ENCODE measurements around the gene MAP3K20. TPM values are rescaled to one million over a fixed set of nuclear protein-coding genes. Genes with fewer than 3 reads are reported as not detected.

The MAP3K20 gene
- total and polyA plus RNA-seq, 2 experiments from 2014 or later, result 7.6 to 9.6 TPM

GRCh38 chr2:173252581-173252980 is 176.9 kb downstream of the MAP3K20 start:
- ATAC-seq, result no peak; the same call in 2 of the 3 replicates

GRCh38 chr2:173254659-173255058 is 179.0 kb downstream of the MAP3K20 start:
- DNase-seq (ENCODE audit: low spot score) (no peak), ATAC-seq (no peak)
- no peaks in the 10 kb centered on the region for H4K20me1 ChIP-seq (replicated peaks; ENCODE audit: insufficient read depth)
- Mint-ChIP-seq H3K4me3 (no peak overlapping the region), H3K9me3 (no peaks in the 10 kb centered on the region), H3K27me3 (ENCODE audit: insufficient read depth, low read depth, poor library complexity) (peaks cover 5% of the 10 kb centered on the region), H3K27ac (no peak overlapping the region), H3K36me3 (ENCODE audit: low read depth) (peaks cover 6% of the 10 kb centered on the region; the same call in 2 of the 3 replicates), H3K4me1 (peaks cover 39% of the 10 kb centered on the region)
- H3F3A ChIP-seq (replicated peaks; ENCODE audit: low read depth), result no peaks in the 10 kb centered on the region
- H3K27ac ChIP-seq (ENCODE audit: low read depth), result no peak overlapping the region
- H3K79me2 ChIP-seq (replicated peaks; ENCODE audit: insufficient read depth), result no peaks in the 10 kb centered on the region
- no peak overlapping the region for H3K4me3 ChIP-seq
- no peaks in the 10 kb centered on the region for H3K27me3 ChIP-seq (ENCODE audit: insufficient read depth)
- H3K4me1 ChIP-seq (ENCODE audit: insufficient read depth), result peaks cover 25% of the 10 kb centered on the region
- H3K4me2 ChIP-seq, result no peak overlapping the region
- no peaks in the 10 kb centered on the region for H3K36me3 ChIP-seq (ENCODE audit: insufficient read depth)
- no peaks in the 10 kb centered on the region for H3K9me2 ChIP-seq (ENCODE audit: insufficient read depth)
- H2AFZ ChIP-seq, result no peak overlapping the region
- TF ChIP-seq NANOG (IDR thresholded peaks at IDR 0.05; ENCODE audit: borderline replicate concordance) (no peak), ZNF331 (CRISPR knock-in tag; IDR thresholded peaks at IDR 0.05; ENCODE audit: low read depth) (no peak), POLR2AphosphoS5 (IDR thresholded peaks at IDR 0.05; ENCODE audit: low read depth) (no peak), REST (IDR thresholded peaks at IDR 0.05; ENCODE audit: unreplicated experiment) (no peak), EZH2phosphoT487 (IDR thresholded peaks at IDR 0.05; ENCODE audit: unreplicated experiment) (no peak), STAT1 (IDR thresholded peaks at IDR 0.05; ENCODE audit: unreplicated experiment) (no peak), CREB1 (CRISPR knock-in tag; IDR thresholded peaks at IDR 0.05; ENCODE audit: low read depth) (no peak), ZNF114 (CRISPR knock-in tag; IDR thresholded peaks at IDR 0.05) (no peak)

More at GRCh38 chr2:173252581-173252980, 176.9 kb downstream of the MAP3K20 start:
- H3K36me3 Mint-ChIP-seq (ENCODE audit: low read depth), result no peaks in the 10 kb centered on the region
- peak overlapping the region; percentile 56; the same call in 1 of the 2 replicates for H3K27ac Mint-ChIP-seq
- H3K4me3 Mint-ChIP-seq, result no peak overlapping the region
- H3K36me3 ChIP-seq (ENCODE audit: insufficient read depth), result no peaks in the 10 kb centered on the region
- DNase-seq (ENCODE audit: low spot score), result peak; percentile 31
- no peaks in the 10 kb centered on the region for H3K79me2 ChIP-seq (replicated peaks; ENCODE audit: insufficient read depth)
- peaks cover 28% of the 10 kb centered on the region for H3K4me1 Mint-ChIP-seq
- no peaks in the 10 kb centered on the region for H3K27me3 ChIP-seq (ENCODE audit: insufficient read depth)
- H3F3A ChIP-seq (replicated peaks; ENCODE audit: low read depth), result no peaks in the 10 kb centered on the region
- H3K4me1 ChIP-seq (ENCODE audit: insufficient read depth), result peaks cover 13% of the 10 kb centered on the region
- H3K9me2 ChIP-seq (ENCODE audit: insufficient read depth), result no peaks in the 10 kb centered on the region
- no peaks in the 10 kb centered on the region for H4K20me1 ChIP-seq (replicated peaks; ENCODE audit: insufficient read depth)
- no peak overlapping the region for H3K4me2 ChIP-seq
- TF ChIP-seq ETS1 (IDR thresholded peaks at IDR 0.05) (no peak), JUNB (IDR thresholded peaks at IDR 0.05; ENCODE audit: unreplicated experiment) (no peak), CTCF (conservative IDR thresholded peaks at IDR 0.05; ENCODE audit: low read depth in 2 of 2) (no peak)
- H2AFZ ChIP-seq, result peak overlapping the region; percentile 53; the same call in 1 of the 2 replicates
- no peak overlapping the region for H3K4me3 ChIP-seq
- H3K27ac ChIP-seq (ENCODE audit: low read depth), result no peak overlapping the region
- no peaks in the 10 kb centered on the region for H3K9me3 Mint-ChIP-seq
- H3K27me3 Mint-ChIP-seq (ENCODE audit: insufficient read depth, low read depth, poor library complexity), result peaks cover 5% of the 10 kb centered on the region
